ENCODE measurements around the gene CPM.
"Not testable (repeated sequence)": the region's sequence is repeated elsewhere in the genome, so short reads cannot be mapped to it uniquely, and the experiment has no call there.

The CPM gene

GRCh38 chr12:68846811-68847210 lies 86.2 kb downstream of the CPM start:
- DNase-seq = no peak

GRCh38 chr12:68844788-68845695 lies 87.9 kb downstream of the CPM start:
- DNase-seq = no peak

DNA sequence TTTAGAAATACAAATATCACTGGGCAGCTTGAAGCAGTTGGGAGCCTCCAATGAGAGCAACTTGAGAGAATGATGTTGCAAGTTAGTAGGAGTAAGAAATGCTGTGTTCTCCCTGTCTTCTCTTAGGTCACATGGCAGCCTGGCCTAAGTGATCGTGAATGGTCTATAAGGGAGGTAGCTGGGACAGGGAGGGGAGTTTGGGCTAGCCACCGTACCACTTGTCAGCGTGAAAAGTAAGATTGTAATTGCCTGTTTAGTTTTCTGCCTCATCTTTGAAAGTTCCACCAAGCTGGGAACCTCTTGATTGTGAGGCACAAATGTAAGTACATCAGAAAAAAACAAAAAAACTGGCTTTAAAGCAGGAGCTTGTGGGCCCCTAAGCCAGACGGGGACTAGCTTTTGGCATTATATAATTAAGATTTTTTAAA lies 88.6 kb downstream of the CPM start:
- no peak for DNase-seq

GRCh38 chr12:68842784-68843567 lies 90.0 kb downstream of the CPM start:
- DNase-seq = no peak

GRCh38 chr12:68842123-68842522 lies 90.8 kb downstream of the CPM start:
- DNase-seq = no peak

GRCh38 chr12:68841717-68842116 lies 91.3 kb downstream of the CPM start:
- DNase-seq = no peak

DNA sequence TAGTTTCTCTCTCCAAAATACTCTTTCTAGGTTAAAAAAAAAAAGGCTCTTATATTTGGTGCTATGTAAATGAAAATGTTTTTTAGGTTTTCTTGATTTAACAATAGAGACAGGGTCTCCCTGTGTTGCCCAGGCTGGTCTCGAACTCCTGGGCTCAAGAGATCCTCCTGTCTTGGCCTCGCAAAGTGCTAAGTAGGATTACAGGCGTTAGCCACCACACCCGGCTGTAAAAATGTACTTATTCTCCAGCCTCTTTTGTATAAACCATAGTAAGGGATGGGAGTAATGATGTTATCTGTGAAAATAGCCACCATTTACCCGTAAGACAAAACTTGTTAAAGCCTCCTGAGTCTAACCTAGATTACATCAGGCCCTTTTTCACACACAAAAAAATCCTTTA lies 91.8 kb downstream of the CPM start:
- not testable (repeated sequence) for DNase-seq

DNA sequence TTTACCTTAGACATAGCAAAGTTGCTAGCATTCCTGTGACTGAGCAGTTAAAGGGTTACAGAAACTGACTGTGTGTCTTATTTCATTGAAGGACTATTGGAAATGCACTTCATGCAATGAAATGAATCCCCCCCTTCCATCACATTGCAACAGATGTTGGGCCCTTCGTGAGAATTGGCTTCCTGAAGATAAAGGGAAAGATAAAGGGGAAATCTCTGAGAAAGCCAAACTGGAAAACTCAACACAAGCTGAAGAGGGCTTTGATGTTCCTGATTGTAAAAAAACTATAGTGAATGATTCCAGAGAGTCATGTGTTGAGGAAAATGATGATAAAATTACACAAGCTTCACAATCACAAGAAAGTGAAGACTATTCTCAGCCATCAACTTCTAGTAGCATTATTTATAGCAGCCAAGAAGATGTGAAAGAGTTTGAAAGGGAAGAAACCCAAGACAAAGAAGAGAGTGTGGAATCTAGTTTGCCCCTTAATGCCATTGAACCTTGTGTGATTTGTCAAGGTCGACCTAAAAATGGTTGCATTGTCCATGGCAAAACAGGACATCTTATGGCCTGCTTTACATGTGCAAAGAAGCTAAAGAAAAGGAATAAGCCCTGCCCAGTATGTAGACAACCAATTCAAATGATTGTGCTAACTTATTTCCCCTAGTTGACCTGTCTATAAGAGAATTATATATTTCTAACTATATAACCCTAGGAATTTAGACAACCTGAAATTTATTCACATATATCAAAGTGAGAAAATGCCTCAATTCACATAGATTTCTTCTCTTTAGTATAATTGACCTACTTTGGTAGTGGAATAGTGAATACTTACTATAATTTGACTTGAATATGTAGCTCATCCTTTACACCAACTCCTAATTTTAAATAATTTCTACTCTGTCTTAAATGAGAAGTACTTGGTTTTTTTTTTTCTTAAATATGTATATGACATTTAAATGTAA lies 93.5 kb downstream of the CPM start:
- DNase-seq = no peak

DNA sequence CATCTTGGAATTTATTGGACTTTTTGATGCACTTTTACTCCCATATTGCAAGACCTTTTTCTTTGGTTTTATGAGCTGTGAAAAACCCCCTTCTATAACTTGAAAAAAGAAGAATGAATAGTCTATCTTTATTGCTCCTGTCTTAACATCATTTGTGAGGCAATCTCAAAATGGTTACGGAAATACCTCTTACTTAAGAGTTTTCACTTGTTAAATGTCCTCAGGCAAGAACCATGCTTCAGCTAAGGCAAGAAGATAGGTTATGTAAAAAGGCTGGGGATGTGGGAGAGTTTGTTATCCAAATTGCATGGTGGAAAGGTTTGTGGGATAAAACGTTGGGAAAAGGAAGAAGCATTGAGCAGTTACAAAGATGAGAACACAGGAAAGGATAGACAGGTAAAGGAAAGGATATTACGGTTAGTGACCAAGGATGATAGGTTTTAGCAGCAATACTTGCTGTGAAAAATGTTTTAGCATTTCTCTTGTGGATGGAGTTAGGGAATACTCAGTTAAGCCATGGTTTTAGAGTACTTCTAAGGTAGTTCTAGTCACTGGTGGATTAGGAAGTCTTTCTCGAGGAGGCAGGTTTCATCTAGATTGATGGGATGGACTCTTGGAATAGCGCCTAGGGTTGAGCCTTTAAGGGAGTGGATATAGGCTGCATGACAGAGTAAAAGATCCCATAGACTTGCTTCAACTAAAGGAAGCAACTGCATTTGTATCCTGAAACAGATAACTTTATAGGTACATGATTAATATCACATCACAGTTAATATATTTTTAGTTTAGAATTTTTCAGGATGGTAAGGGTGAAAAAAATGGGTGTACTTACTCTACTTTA lies 94.7 kb downstream of the CPM start:
- DNase-seq = no peak

DNA sequence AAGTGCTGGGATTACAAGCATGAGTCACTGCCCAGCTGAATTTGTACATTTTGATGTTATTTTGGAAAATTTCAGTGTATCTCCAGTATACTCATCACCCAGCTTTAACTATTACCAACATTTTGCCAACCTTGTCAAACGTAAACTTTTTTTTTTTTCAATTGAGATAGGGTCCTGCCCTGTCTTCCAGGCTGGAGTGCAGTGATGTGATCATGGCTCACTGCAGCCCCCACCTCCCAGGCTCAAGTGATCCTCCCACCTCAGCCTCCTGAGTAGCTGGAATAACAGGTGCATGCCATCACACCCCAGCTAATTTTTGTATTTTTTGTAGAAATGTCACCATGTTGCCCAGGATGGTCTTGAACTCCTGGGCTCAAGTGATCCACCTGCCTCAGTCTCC lies 95.8 kb downstream of the CPM start:
- DNase-seq = no peak

DNA sequence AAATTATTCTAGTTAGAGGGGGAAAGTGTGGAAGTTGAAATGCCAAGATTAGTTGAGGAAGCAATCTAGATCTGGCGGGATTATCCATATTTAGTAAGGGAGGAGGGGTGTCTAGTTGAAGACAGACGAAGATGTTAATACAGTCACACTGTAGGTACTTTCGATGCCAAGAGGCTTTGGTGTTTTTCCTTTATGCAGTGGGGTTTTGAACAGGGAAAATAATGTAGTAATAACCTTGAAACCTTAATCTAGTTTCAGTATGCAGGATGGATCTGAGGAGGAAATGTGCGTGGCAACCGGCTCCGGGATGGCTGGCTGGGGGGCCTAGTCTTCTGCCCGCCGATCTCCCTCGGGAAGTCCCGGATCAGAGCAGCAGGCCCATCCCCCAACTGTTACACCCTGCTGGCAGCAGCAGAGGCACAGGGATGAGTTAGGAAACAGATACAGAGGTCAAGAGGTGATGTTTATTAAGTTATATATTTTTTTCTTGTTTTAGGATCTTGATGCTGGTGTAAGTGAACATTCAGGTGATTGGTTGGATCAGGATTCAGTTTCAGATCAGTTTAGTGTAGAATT lies 97.5 kb downstream of the CPM start:
- no peak for DNase-seq

DNA sequence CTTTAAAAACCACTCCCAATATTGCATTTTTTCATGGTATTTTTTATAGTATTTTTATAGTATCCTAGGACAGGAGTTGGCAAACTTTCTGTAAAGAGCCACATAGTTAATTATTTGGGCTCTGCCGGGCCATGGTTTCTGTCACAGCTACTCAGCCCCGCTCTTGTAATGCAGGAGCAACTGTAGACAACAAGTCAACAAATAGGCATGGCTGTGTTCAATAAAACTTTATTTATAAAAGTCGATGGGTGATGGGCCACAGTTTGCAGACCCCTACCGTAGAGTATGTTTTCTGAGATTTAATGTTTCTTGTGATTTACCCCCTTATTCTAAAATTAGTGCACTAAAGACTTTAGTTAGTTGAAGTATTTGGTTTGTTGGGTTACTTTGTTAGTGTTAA lies 99.5 kb downstream of the CPM start:
- no peak for DNase-seq

GRCh38 chr12:68832504-68832867 lies 100.5 kb downstream of the CPM start:
- no peak for DNase-seq

- DNase-seq = no peak
These were observed 101.0 kb downstream of the CPM start for GRCh38 chr12:68831751-68832503.

DNA sequence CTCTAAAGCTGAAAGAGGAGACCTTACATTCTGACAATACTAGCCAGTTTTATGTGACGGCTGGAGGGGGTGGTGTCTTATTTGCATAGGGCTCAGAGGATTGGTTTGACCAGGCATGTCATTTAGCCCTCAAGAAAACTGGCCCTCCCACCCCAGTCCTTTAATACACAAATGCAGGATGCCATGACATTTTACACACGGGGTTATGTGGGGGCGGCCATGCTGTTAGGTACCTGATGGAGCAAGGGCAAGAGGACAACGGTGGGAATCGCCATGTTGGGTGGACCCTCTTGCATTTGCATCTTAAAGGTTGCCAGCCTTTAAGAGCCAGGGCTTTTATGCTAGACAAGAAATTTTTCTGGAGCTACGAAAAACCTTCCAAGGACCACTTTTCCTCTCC lies 101.7 kb downstream of the CPM start:
- no peak for DNase-seq

DNA sequence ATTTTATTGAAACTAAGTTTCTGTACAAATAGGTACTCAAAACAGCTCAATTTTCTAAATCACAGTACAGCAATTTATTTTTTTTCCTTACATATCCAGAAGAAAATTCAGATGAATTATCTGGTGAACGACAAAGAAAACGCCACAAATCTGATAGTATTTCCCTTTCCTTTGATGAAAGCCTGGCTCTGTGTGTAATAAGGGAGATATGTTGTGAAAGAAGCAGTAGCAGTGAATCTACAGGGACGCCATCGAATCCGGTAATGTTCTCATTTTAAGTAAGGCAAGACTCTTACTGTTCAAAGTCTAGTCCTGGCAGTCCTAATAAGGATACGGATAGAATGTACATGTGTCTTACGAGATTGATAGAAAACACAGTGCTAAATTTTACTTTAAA lies 104.3 kb downstream of the CPM start:
- DNase-seq = no peak

- no peak for DNase-seq
These were observed 104.9 kb downstream of the CPM start for GRCh38 chr12:68827895-68828671.

DNA sequence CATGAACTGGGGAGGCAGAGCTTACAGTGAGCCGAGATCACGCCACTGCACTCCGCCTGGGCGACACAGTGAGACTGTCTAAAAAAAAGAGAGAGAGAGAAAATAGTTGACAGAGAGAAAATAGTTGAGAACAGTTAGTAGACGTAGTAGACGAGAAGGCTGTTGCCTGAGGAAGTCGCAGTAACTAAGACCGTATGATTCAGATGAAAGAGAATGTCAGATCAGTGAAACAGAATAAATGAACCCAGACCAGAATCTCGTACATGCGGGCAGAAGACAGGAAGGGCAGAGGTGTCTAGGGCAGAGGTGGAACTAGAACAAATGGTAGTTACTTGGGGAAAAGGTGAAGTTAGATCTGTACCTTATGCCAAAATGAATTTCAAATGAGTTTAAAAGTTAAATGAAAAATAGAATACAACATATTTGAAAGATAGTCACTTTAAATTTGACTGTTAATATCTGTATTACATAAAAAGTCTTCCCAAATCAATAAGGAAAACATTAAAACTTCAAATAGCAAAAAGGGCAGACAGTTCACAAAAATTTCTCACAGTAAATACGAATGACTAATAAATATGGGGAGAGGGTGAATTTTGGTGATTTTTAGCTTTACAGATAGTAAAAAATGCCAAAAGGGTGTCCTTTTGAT lies 107.3 kb downstream of the CPM start:
- DNase-seq = no peak

DNA sequence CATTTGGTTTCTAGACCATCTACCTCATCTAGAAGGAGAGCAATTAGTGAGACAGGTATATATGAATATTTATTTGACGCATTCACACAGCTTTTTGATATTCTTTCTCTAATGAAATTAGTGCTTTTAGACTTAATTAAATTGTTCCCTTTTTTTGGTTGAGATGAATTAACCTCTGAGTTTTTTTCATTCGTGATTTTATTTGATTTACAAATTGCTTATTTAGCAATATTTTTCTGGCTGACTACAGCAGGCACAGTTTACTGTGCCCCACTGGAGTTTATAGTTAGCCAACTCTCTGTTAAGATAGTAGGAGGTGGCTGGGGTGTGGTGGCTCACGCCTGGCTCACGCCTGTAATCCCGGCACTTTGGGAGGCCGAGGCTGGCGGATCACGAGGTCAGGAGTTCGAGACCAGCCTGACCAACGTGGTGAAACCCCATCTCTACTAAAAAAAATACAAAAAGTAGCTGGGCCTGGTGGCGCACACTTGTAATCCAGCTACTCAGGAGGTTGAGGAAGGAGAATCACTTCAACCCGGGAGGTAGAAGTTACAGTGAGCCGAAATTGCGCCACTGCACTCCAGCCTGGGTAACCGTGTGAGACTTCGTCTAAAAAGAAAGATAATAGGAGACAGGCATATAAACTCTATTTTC lies 108.2 kb downstream of the CPM start:
- DNase-seq = no peak
